HFFc6 (cell line): Measurements from ENCODE around the gene COA8. TPM values are rescaled to one million over a fixed set of nuclear protein-coding genes. Genes with fewer than 3 reads are reported as not detected.

Experiments
- DNase-seq: peaks from one replicate; pipeline ENCODE4 v3.0.0-alpha.2; 2018
- H3K27ac Mint-ChIP-seq: 2 replicates; pipeline ENCODE4 v1.8.0; 2020; ENCODE audit warnings: mild to moderate bottlenecking, mixed read lengths
- H3K27me3 Mint-ChIP-seq: 2 replicates; pipeline ENCODE4 v1.8.0; 2021; ENCODE audit warnings: mild to moderate bottlenecking, moderate library complexity, mixed read lengths; ENCODE audit not compliant: insufficient read depth
- H3K36me3 Mint-ChIP-seq: 2 replicates; pipeline ENCODE4 v1.8.0; 2021; ENCODE audit warnings: low read depth, mixed read lengths
- H3K4me1 Mint-ChIP-seq: 2 replicates; pipeline ENCODE4 v1.8.0; 2020; ENCODE audit warnings: low read depth, mixed read lengths
- H3K4me3 Mint-ChIP-seq: 2 replicates; pipeline ENCODE4 v1.8.0; 2020; ENCODE audit warnings: mild to moderate bottlenecking, moderate library complexity, mixed read lengths
- H3K9me3 Mint-ChIP-seq: 2 replicates; pipeline ENCODE4 v1.8.0; 2020; ENCODE audit warnings: mild to moderate bottlenecking, mixed read lengths
- CTCF ChIP-seq: fragments of 200-600 bp; sonication (generic); IDR thresholded peaks from 2 replicates; pipeline ENCODE4 v1.5.0; 2021; ENCODE audit warnings: antibody characterized with exemption, mild to moderate bottlenecking
- total RNA-seq, 6 experiments: library from RNA; stranded (reverse); fragmentation: NEBNext Ultra II Directional; extraction: Animal tissue kit (Norgen Biotek cat#: 25700); gene quantifications; 2 replicates in 1 of 6; 3 replicates in 5 of 6; pipeline ENCODE4 v1.2.3, GENCODE V29; 2021

COA8 gene
- total RNA-seq, 6 experiments from 2014 or later: 38.7 to 54.8 (median 46.9) TPM

GRCh38 chr14:103628684-103629502 lies 66.1 kb downstream of the COA8 start, which contains the start of gene KLC1:
KLC1 (plus strand) TSS chr14:103629211; CDS start chr14:103654565, 25,354 bp downstream.
- Mint-ChIP-seq H3K9me3 (no peaks in the 10 kb centered on the region), H3K4me3 (peak within 1 kb of the TSS; percentile 95), H3K27me3 (no peaks in the 10 kb centered on the region), H3K4me1 (peaks cover 67% of the 10 kb centered on the region), H3K36me3 (peaks cover 10% of the 10 kb centered on the region; the same call in 1 of the 2 replicates), H3K27ac (peak within 1 kb of the TSS; percentile 97)
- TF ChIP-seq CTCF: peak; percentile 45
- peak; percentile 52 for DNase-seq

GRCh38 chr14:103629503-103630121 lies 66.9 kb downstream of the COA8 start:
- no peak for DNase-seq
- no peaks in the 10 kb centered on the region for H3K9me3 Mint-ChIP-seq
- H3K4me3 Mint-ChIP-seq: peak overlapping the region; percentile 95
- H3K4me1 Mint-ChIP-seq: peaks cover 69% of the 10 kb centered on the region
- peaks cover 16% of the 10 kb centered on the region for H3K36me3 Mint-ChIP-seq
- TF ChIP-seq CTCF: no peak; the same call in 1 of the 2 replicates
- peak overlapping the region; percentile 85 for H3K27ac Mint-ChIP-seq
- no peaks in the 10 kb centered on the region for H3K27me3 Mint-ChIP-seq

GRCh38 chr14:103630364-103631108 lies 67.8 kb downstream of the COA8 start:
- H3K36me3 Mint-ChIP-seq: peaks cover 21% of the 10 kb centered on the region
- peaks cover 69% of the 10 kb centered on the region for H3K4me1 Mint-ChIP-seq
- no peak for DNase-seq
- H3K9me3 Mint-ChIP-seq: no peaks in the 10 kb centered on the region
- H3K4me3 Mint-ChIP-seq: peak overlapping the region; percentile 95
- H3K27ac Mint-ChIP-seq: peak overlapping the region; percentile 85
- H3K27me3 Mint-ChIP-seq: no peaks in the 10 kb centered on the region
- no peak for TF ChIP-seq CTCF

- Mint-ChIP-seq H3K4me1 (peaks cover 59% of the 10 kb centered on the region), H3K27ac (peak overlapping the region; percentile 77)
Measured at GRCh38 chr14:103633391-103633790, 70.6 kb downstream of the COA8 start.

More at GRCh38 chr14:103633391-103633790, 70.6 kb downstream of the COA8 start:
- Mint-ChIP-seq H3K4me3 (peak overlapping the region; percentile 4; the same call in 1 of the 2 replicates), H3K27me3 (no peaks in the 10 kb centered on the region), H3K9me3 (no peaks in the 10 kb centered on the region; the same call in 1 of the 2 replicates), H3K36me3 (peaks cover 38% of the 10 kb centered on the region)
- TF ChIP-seq CTCF: no peak
- no peak for DNase-seq
